ENCODE results near the gene ANO9.

ANO9 gene

DNA sequence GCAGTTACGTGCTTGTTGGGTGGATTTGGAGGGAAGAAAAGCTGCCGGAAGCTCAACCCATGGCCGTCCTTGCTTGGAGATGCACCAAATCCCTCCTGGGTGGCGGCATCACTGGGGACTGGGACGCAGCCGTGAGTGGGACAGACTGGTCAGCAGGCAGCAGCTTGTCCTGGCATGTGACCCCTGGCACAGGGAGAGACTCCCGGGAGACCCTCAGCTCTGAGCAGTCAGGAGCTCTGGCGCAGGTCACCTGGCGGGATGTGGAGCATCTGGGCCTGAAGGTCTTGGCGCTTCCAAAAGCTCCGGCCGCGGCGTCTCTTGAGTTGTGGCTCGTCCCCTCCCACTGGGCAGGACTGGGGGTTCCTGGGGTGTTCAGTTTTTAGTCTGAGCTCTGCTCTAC is 34.6 kb upstream of the ANO9 start:
- ChIA-PET CTCF (no interaction called here), POLR2A (no interaction called here)
- Histone ChIP-seq H3K27me3 (replicated peaks in 2 of 5; ENCODE audit: control insufficient read depth in 4 of 5, insufficient read depth in 5 of 5, low read length in 4 of 5) (no peaks in the 10 kb centered on the region), H3K9me3 (ENCODE audit: control extremely low read depth in 1 of 5, control insufficient read depth in 4 of 5, insufficient read depth in 2 of 5, low read depth in 1 of 5, low read length in 4 of 5) (no peaks in the 10 kb centered on the region), H3K4me3 (ENCODE audit: control insufficient read depth in 1 of 7, extremely low read depth in 1 of 7, insufficient read depth in 4 of 7, low read depth in 2 of 7, low read length in 6 of 7) (no peak overlapping the region), H3K36me3 (ENCODE audit: control insufficient read depth in 4 of 4, insufficient read depth in 4 of 4, low read length in 3 of 4) (peaks cover 0 to 18% (median 5%) of the 10 kb centered on the region in 4 experiments), H3K4me1 (ENCODE audit: control extremely low read depth in 1 of 4, control insufficient read depth in 4 of 4, insufficient read depth in 4 of 4, low read length in 3 of 4) (no peaks in the 10 kb centered on the region), H3K27ac (ENCODE audit: insufficient read depth in 1 of 2, low read depth in 1 of 2, low read length in 2 of 2, poor library complexity in 1 of 2, severe bottlenecking in 2 of 2) (no peak overlapping the region)
- DNase-seq = no peak
- WGBS (ENCODE audit: insufficient coverage) = 98% methylated on average over 14 of the region's 15 CpGs

- no peak overlapping the region for H3K27ac ChIP-seq (ENCODE audit: insufficient read depth in 1 of 2, low read depth in 1 of 2, low read length in 2 of 2, poor library complexity in 1 of 2, severe bottlenecking in 2 of 2)
- H3K4me3 ChIP-seq (ENCODE audit: control insufficient read depth in 1 of 7, extremely low read depth in 1 of 7, insufficient read depth in 4 of 7, low read depth in 2 of 7, low read length in 6 of 7) = no peak overlapping the region
- ChIA-PET POLR2A (no interaction called here), CTCF (no interaction called here)
- DNase-seq = no peak
- WGBS (ENCODE audit: insufficient coverage) = 98% methylated on average over 9 of the region's 9 CpGs
- no peaks in the 10 kb centered on the region for H3K27me3 ChIP-seq (replicated peaks in 2 of 5; ENCODE audit: control insufficient read depth in 4 of 5, insufficient read depth in 5 of 5, low read length in 4 of 5)
- no peaks in the 10 kb centered on the region for H3K4me1 ChIP-seq (ENCODE audit: control extremely low read depth in 1 of 4, control insufficient read depth in 4 of 4, insufficient read depth in 4 of 4, low read length in 3 of 4)
- no peaks in the 10 kb centered on the region for H3K9me3 ChIP-seq (ENCODE audit: control extremely low read depth in 1 of 5, control insufficient read depth in 4 of 5, insufficient read depth in 2 of 5, low read depth in 1 of 5, low read length in 4 of 5)
- H3K36me3 ChIP-seq (ENCODE audit: control insufficient read depth in 4 of 4, insufficient read depth in 4 of 4, low read length in 3 of 4) = peaks cover 0 to 18% (median 5%) of the 10 kb centered on the region in 4 experiments
Measured at GRCh38 chr11:475941-476340, 34.1 kb upstream of the ANO9 start.

DNA sequence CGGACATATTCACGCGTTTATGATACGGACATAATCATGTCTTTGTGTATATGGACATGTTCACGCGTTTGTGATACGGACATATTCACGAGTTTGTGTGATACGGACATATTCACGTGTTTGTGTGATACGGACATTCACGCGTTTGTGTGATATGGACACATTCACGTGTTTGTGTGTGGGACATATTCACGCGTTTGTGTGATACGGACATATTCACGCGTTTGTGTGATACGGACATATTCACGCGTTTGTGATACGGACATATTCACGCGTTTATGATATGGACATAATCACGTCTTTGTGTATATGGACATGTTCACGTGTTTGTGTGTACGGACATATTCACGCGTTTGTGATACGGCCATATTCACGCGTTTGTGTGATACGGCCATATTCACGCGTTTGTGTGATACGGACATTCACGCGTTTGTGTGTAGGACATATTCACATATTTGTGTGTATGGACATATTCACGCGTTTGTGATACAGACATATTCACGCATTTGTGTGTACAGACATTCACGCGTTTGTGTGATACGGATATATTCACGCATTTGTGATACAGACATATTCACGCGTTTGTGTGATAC is 33.2 kb upstream of the ANO9 start:
- Histone ChIP-seq H3K27me3 (replicated peaks in 2 of 5; ENCODE audit: control insufficient read depth in 4 of 5, insufficient read depth in 5 of 5, low read length in 4 of 5) (no peaks in the 10 kb centered on the region), H3K9me3 (ENCODE audit: control extremely low read depth in 1 of 5, control insufficient read depth in 4 of 5, insufficient read depth in 2 of 5, low read depth in 1 of 5, low read length in 4 of 5) (no peaks in the 10 kb centered on the region), H3K4me1 (ENCODE audit: control extremely low read depth in 1 of 4, control insufficient read depth in 4 of 4, insufficient read depth in 4 of 4, low read length in 3 of 4) (no peaks in the 10 kb centered on the region), H3K4me3 (ENCODE audit: control insufficient read depth in 1 of 7, extremely low read depth in 1 of 7, insufficient read depth in 4 of 7, low read depth in 2 of 7, low read length in 6 of 7) (no peak overlapping the region), H3K27ac (ENCODE audit: insufficient read depth in 1 of 2, low read depth in 1 of 2, low read length in 2 of 2, poor library complexity in 1 of 2, severe bottlenecking in 2 of 2) (no peak overlapping the region), H3K36me3 (ENCODE audit: control insufficient read depth in 4 of 4, insufficient read depth in 4 of 4, low read length in 3 of 4) (peaks cover 0 to 20% (median 5%) of the 10 kb centered on the region in 4 experiments)
- DNase-seq = no peak
- ChIA-PET POLR2A (interaction anchor here (0.9 kb wide), 1 partner anchor 18 kb away, joined by 3 read pairs; no protein-coding TSS in a partner anchor), CTCF (interaction anchor here (1.0 kb wide), 1 partner anchor 13 kb away, joined by 3 read pairs; no protein-coding TSS in a partner anchor)
- 98% methylated on average over 48 of the region's 48 CpGs for WGBS (ENCODE audit: insufficient coverage)

- H3K27ac ChIP-seq (ENCODE audit: insufficient read depth in 1 of 2, low read depth in 1 of 2, low read length in 2 of 2, poor library complexity in 1 of 2, severe bottlenecking in 2 of 2) = no peak overlapping the region
- H3K36me3 ChIP-seq (ENCODE audit: control insufficient read depth in 4 of 4, insufficient read depth in 4 of 4, low read length in 3 of 4) = peaks cover 0 to 14% (median 4%) of the 10 kb centered on the region in 4 experiments
- CTCF ChIA-PET = interaction anchor here (1.0 to 1.2 kb wide), 2 partner anchors 12 to 23 kb away, joined by 3 read pairs; no protein-coding TSS in a partner anchor
- DNase-seq = no peak
- POLR2A ChIA-PET = interaction anchor here (0.9 kb wide), 1 partner anchor 17 kb away, joined by 3 read pairs; no protein-coding TSS in a partner anchor
- no peaks in the 10 kb centered on the region for H3K27me3 ChIP-seq (replicated peaks in 2 of 5; ENCODE audit: control insufficient read depth in 4 of 5, insufficient read depth in 5 of 5, low read length in 4 of 5)
- H3K4me3 ChIP-seq (ENCODE audit: control insufficient read depth in 1 of 7, extremely low read depth in 1 of 7, insufficient read depth in 4 of 7, low read depth in 2 of 7, low read length in 6 of 7) = no peak overlapping the region
- peaks cover 0 to 5% (median 0%) of the 10 kb centered on the region in 4 experiments for H3K4me1 ChIP-seq (ENCODE audit: control extremely low read depth in 1 of 4, control insufficient read depth in 4 of 4, insufficient read depth in 4 of 4, low read length in 3 of 4)
- H3K9me3 ChIP-seq (ENCODE audit: control extremely low read depth in 1 of 5, control insufficient read depth in 4 of 5, insufficient read depth in 2 of 5, low read depth in 1 of 5, low read length in 4 of 5) = no peaks in the 10 kb centered on the region
- WGBS (ENCODE audit: insufficient coverage) = 94% methylated on average over 11 of the region's 22 CpGs
Measured at GRCh38 chr11:473962-474785, 32.4 kb upstream of the ANO9 start.

DNA sequence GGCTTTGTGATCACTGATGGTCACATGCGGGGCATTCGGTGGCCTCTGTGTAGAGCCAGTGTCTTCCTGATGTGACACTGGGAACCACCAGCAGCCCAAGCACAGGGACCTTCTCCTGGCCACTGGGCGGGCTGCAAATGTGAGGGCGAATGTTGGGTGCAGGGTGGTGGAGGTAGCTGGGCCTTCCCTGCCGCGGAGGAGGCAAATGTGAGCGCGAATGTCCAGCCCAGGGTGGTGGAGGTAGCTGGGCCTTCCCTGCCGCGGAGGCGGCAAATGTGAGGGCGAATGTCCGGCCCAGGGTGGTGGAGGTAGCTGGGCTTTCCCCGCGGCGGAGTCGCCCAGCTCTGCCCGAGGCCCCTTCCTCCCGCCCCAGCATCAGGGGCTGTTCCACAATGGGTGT is 31.6 kb upstream of the ANO9 start:
- Histone ChIP-seq H3K4me3 (ENCODE audit: control insufficient read depth in 1 of 7, extremely low read depth in 1 of 7, insufficient read depth in 4 of 7, low read depth in 2 of 7, low read length in 6 of 7) (no peak overlapping the region), H3K9me3 (ENCODE audit: control extremely low read depth in 1 of 5, control insufficient read depth in 4 of 5, insufficient read depth in 2 of 5, low read depth in 1 of 5, low read length in 4 of 5) (no peaks in the 10 kb centered on the region), H3K4me1 (ENCODE audit: control extremely low read depth in 1 of 4, control insufficient read depth in 4 of 4, insufficient read depth in 4 of 4, low read length in 3 of 4) (peaks cover 0 to 7% (median 0%) of the 10 kb centered on the region in 4 experiments), H3K27ac (ENCODE audit: insufficient read depth in 1 of 2, low read depth in 1 of 2, low read length in 2 of 2, poor library complexity in 1 of 2, severe bottlenecking in 2 of 2) (no peak overlapping the region), H3K36me3 (ENCODE audit: control insufficient read depth in 4 of 4, insufficient read depth in 4 of 4, low read length in 3 of 4) (peaks cover 0 to 12% (median 4%) of the 10 kb centered on the region in 4 experiments), H3K27me3 (replicated peaks in 2 of 5; ENCODE audit: control insufficient read depth in 4 of 5, insufficient read depth in 5 of 5, low read length in 4 of 5) (no peaks in the 10 kb centered on the region)
- DNase-seq = no peak
- ChIA-PET CTCF (interaction anchor here (1.2 kb wide), 1 partner anchor 22 kb away, joined by 3 read pairs; no protein-coding TSS in a partner anchor), POLR2A (no interaction called here)
- WGBS (ENCODE audit: insufficient coverage) = 99% methylated on average over 16 of the region's 19 CpGs

GRCh38 chr11:472816-473215 is 31.0 kb upstream of the ANO9 start:
- no peak overlapping the region for H3K4me3 ChIP-seq (ENCODE audit: control insufficient read depth in 1 of 7, extremely low read depth in 1 of 7, insufficient read depth in 4 of 7, low read depth in 2 of 7, low read length in 6 of 7)
- ChIA-PET CTCF (interaction anchor here (1.2 kb wide), 1 partner anchor 21 kb away, joined by 3 read pairs; no protein-coding TSS in a partner anchor), POLR2A (no interaction called here)
- no peak for DNase-seq
- H3K27me3 ChIP-seq (replicated peaks in 2 of 5; ENCODE audit: control insufficient read depth in 4 of 5, insufficient read depth in 5 of 5, low read length in 4 of 5) = no peaks in the 10 kb centered on the region
- peaks cover 0 to 15% (median 4%) of the 10 kb centered on the region in 4 experiments for H3K36me3 ChIP-seq (ENCODE audit: control insufficient read depth in 4 of 4, insufficient read depth in 4 of 4, low read length in 3 of 4)
- H3K4me1 ChIP-seq (ENCODE audit: control extremely low read depth in 1 of 4, control insufficient read depth in 4 of 4, insufficient read depth in 4 of 4, low read length in 3 of 4) = peaks cover 0 to 8% (median 0%) of the 10 kb centered on the region in 4 experiments
- 96% methylated on average over 25 of the region's 28 CpGs for WGBS (ENCODE audit: insufficient coverage)
- no peak overlapping the region for H3K27ac ChIP-seq (ENCODE audit: insufficient read depth in 1 of 2, low read depth in 1 of 2, low read length in 2 of 2, poor library complexity in 1 of 2, severe bottlenecking in 2 of 2)
- H3K9me3 ChIP-seq (ENCODE audit: control extremely low read depth in 1 of 5, control insufficient read depth in 4 of 5, insufficient read depth in 2 of 5, low read depth in 1 of 5, low read length in 4 of 5) = no peaks in the 10 kb centered on the region

DNA sequence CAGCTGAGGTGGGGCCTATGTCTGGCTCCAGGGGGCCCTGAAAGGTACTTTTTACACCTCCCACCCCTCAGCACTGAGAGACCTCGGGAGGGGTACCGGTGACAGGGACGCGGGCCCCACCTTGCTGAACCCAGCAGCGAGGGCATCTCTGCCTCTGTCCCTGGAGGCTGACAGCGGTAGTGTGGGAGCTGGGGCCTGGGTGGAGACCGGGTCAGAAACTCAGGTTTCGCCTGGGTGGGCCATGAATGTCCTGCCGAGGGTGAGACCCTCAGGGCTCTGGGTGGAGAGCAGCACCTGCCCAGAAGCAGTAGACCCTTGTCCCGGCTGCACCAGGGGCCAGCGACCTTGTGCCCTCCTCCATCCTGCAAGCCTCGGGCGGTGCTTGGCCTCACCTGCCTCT is 30.5 kb upstream of the ANO9 start:
- Histone ChIP-seq H3K4me1 (ENCODE audit: control extremely low read depth in 1 of 4, control insufficient read depth in 4 of 4, insufficient read depth in 4 of 4, low read length in 3 of 4) (peaks cover 0 to 8% (median 0%) of the 10 kb centered on the region in 4 experiments), H3K27me3 (replicated peaks in 2 of 5; ENCODE audit: control insufficient read depth in 4 of 5, insufficient read depth in 5 of 5, low read length in 4 of 5) (no peaks in the 10 kb centered on the region), H3K4me3 (ENCODE audit: control insufficient read depth in 1 of 7, extremely low read depth in 1 of 7, insufficient read depth in 4 of 7, low read depth in 2 of 7, low read length in 6 of 7) (no peak overlapping the region), H3K36me3 (ENCODE audit: control insufficient read depth in 4 of 4, insufficient read depth in 4 of 4, low read length in 3 of 4) (peaks cover 0 to 15% (median 4%) of the 10 kb centered on the region in 4 experiments), H3K9me3 (ENCODE audit: control extremely low read depth in 1 of 5, control insufficient read depth in 4 of 5, insufficient read depth in 2 of 5, low read depth in 1 of 5, low read length in 4 of 5) (no peaks in the 10 kb centered on the region), H3K27ac (ENCODE audit: insufficient read depth in 1 of 2, low read depth in 1 of 2, low read length in 2 of 2, poor library complexity in 1 of 2, severe bottlenecking in 2 of 2) (no peak overlapping the region)
- ChIA-PET POLR2A (no interaction called here), CTCF (no interaction called here)
- DNase-seq = no peak
- 96% methylated on average over 12 of the region's 13 CpGs for WGBS (ENCODE audit: insufficient coverage)

Data from common myeloid progenitor, CD34-positive (primary cell).